Vagina (tissue), 2 donors: ENCODE data around the gene SULT1A4. TPM values are rescaled to one million over a fixed set of nuclear protein-coding genes. Genes with fewer than 3 reads are reported as not detected.
"Not testable (repeated sequence)": the region's sequence is repeated elsewhere in the genome, so short reads cannot be mapped to it uniquely, and the experiment has no call there.

Source experiments
- DNase-seq, 2 donors: peaks; one replicate each; pipeline ENCODE4 v3.0.0-alpha.2; 2017; ENCODE audit errors: extremely low spot score in 2 of 2
- H3K27ac ChIP-seq: fragments of 200-600 bp; sonication (generic); one replicate; pipeline ENCODE4 v1.5.1; 2019
- H3K27me3 ChIP-seq: fragments of 200-600 bp; sonication (generic); one replicate; pipeline ENCODE4 v1.5.1; 2019
- H3K36me3 ChIP-seq, 2 donors: fragments of 200-600 bp; sonication (generic); one replicate each; pipeline ENCODE4 v1.5.1; 2017 to 2019
- H3K4me1 ChIP-seq: fragments of 200-600 bp; sonication (generic); one replicate; pipeline ENCODE4 v1.5.1; 2019
- H3K4me3 ChIP-seq, 2 donors: fragments of 200-600 bp; sonication (generic); 1 replicate in 1 of 2; 2 replicates in 1 of 2; pipeline ENCODE4 v1.5.1; 2016 to 2019
- H3K9me3 ChIP-seq: fragments of 200-600 bp; sonication (generic); one replicate; pipeline ENCODE4 v1.5.1; 2019
- intact Hi-C: fragments of 100-400 bp; cut with DNase I; formaldehyde crosslinking; loops from one replicate; pipeline ENCODE4 v1.15.1; 2023
- total RNA-seq: library from RNA; depleted of rRNA; stranded (reverse); fragments of >200 nt; gene quantifications from one replicate; pipeline ENCODE4 v1.2.3, GENCODE V29; 2016

Gene SULT1A4
- 9.6 TPM for total RNA-seq

DNA sequence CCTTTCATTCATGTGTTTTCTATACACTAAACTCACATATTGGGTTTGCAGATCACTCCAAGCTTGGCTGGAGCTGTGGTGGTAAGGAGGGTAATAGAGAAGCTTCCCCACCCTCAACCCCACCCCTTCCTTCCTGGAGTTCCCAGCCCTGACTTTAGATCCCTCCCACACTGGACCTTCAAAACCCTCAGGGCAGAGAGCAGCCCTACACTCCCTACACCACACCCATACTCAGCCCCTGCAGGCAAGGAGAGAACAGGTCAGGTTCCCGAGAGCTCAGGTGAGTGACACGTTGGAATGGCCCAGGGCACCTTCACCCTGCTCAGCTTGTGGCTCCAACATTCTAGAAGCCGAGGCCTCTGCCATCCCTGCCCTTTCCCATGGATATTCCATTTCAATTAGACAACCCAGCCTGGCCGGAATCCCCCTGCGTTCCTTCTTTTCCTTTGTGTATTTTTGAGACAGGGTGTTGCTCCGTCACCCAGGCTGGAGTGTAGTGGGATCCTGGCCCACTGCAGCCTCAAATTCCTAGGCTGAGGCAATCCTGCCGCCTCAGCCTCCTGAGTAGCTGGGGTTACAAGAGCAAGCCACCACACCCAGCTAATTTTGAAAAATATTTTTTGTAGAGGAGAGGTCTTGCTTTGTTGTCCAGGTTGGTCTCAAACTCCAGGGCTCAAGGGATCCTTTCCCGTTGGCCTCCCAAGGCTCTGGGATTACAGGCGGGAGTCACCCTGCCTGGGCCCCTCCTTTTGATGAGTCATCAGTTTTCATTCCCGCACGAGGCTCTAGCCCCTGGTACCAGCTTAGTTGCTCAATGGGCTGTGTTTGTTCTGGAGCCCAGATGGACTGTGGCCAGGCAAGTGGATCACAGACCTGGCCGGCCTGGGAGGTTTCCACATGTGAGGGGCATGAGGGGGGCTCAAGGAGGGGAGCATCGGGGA, at the start of gene SULT1A4:
Gene SULT1A4 (plus strand): TSS at position 208 of the 941 bp plus-strand sequence. CDS start 1,473 bp downstream, outside the sequence.
- H3K4me1 ChIP-seq, DNase-seq, H3K9me3 ChIP-seq, intact Hi-C loops, H3K4me3 ChIP-seq, H3K27ac ChIP-seq, H3K36me3 ChIP-seq, H3K27me3 ChIP-seq: not testable (repeated sequence)

- H3K9me3 ChIP-seq, H3K4me3 ChIP-seq, DNase-seq, H3K27me3 ChIP-seq, intact Hi-C loops, H3K4me1 ChIP-seq, H3K36me3 ChIP-seq, H3K27ac ChIP-seq: not testable (repeated sequence)
These were observed 36.1 kb upstream of the SULT1A4 start for GRCh38 chr16:29423587-29423986.

DNA sequence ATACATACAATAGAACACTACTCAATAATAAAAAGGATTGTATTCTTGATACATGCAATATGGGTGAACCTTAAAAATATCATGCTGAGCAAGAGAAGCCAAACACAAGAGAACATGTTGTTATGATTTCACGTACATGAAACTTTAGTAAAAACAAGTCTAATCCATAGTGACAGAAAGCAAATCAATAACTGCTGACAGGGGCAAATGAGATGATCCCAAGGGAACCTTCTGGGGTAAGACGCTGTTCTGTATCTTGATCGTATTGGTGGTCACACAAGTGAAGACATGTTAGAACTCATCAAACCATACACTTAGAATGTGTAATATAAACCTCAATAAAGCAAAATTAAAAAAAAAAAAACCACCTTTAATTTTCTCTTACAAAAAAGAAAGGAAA, 34.3 kb upstream of the SULT1A4 start:
- H3K4me3 ChIP-seq, H3K27me3 ChIP-seq, H3K9me3 ChIP-seq, H3K27ac ChIP-seq, DNase-seq, intact Hi-C loops, H3K4me1 ChIP-seq, H3K36me3 ChIP-seq: not testable (repeated sequence)

GRCh38 chr16:29453754-29454153, 6.0 kb upstream of the SULT1A4 start:
- H3K27me3 ChIP-seq, H3K4me3 ChIP-seq, H3K27ac ChIP-seq, H3K4me1 ChIP-seq, H3K36me3 ChIP-seq, DNase-seq, H3K9me3 ChIP-seq, intact Hi-C loops: not testable (repeated sequence)

GRCh38 chr16:29454269-29454668, 5.4 kb upstream of the SULT1A4 start, which contains the start of the genes BOLA2 and SLX1B:
Gene BOLA2 (minus strand): TSS chr16:29454351. CDS start chr16:29454253, 98 bp downstream.
Gene SLX1B (plus strand): TSS chr16:29454533.
- H3K27me3 ChIP-seq, DNase-seq, intact Hi-C loops, H3K36me3 ChIP-seq, H3K4me3 ChIP-seq, H3K4me1 ChIP-seq, H3K27ac ChIP-seq, H3K9me3 ChIP-seq: not testable (repeated sequence)

GRCh38 chr16:29454828-29455227, 4.9 kb upstream of the SULT1A4 start:
- H3K4me1 ChIP-seq, intact Hi-C loops, H3K27me3 ChIP-seq, H3K27ac ChIP-seq, H3K36me3 ChIP-seq, DNase-seq, H3K9me3 ChIP-seq, H3K4me3 ChIP-seq: not testable (repeated sequence)

GRCh38 chr16:29457660-29458059, 2.1 kb upstream of the SULT1A4 start:
- not testable (repeated sequence) for DNase-seq

GRCh38 chr16:29460647-29461030, 926 bp downstream of the SULT1A4 start:
- H3K4me1 ChIP-seq, H3K27ac ChIP-seq, intact Hi-C loops, H3K36me3 ChIP-seq, H3K4me3 ChIP-seq, DNase-seq, H3K9me3 ChIP-seq, H3K27me3 ChIP-seq: not testable (repeated sequence)

More at GRCh38 chr16:29457660-29458059, 2.1 kb upstream of the SULT1A4 start:
- H3K27me3 ChIP-seq, intact Hi-C loops, H3K4me1 ChIP-seq, H3K27ac ChIP-seq, H3K36me3 ChIP-seq, H3K4me3 ChIP-seq, H3K9me3 ChIP-seq: not testable (repeated sequence)

DNA sequence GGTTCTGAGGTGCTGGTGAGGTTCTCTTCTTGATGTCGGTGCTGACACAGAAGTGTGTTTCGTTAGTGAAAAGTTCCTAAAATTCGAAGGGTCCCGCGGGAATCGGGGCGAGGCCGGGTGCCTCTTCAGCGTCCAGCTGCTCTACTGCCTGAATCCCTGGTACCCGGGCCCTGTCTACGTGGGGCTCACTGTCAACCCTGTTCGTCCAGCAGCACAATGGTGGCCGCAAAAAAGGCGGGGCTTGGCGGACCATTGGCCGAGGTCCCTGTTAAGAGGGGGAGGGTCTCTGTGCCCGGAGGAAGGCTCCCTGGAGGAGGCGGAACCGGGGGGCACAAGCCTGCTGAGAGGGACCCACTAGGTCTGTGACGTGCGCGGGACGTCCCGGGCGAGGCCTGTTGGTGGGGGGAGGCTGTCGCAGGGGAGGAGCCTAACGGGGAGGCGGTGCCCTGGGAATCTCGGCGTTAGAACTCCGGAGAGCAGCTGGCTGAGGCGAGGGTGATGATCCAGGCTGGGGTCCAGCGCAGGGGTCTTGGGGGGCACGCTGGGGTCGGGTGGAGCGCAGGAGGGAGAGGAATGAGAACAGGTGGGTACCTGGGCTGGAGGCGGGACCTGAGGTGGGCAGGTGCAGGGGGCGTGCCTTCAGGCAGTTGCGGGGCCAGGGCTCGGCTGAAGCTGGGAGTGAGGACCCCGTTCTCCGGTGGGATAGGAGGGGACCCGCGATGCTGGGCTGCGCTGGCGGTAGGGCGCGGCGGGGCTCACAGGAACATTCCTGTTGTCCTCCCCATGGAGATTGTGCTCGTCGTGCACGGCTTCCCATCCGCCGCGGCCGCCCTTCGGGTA, 6.5 kb downstream of the SULT1A4 start:
- intact Hi-C loops, H3K27me3 ChIP-seq, H3K9me3 ChIP-seq, H3K4me3 ChIP-seq, H3K27ac ChIP-seq, H3K36me3 ChIP-seq, DNase-seq, H3K4me1 ChIP-seq: not testable (repeated sequence)

DNA sequence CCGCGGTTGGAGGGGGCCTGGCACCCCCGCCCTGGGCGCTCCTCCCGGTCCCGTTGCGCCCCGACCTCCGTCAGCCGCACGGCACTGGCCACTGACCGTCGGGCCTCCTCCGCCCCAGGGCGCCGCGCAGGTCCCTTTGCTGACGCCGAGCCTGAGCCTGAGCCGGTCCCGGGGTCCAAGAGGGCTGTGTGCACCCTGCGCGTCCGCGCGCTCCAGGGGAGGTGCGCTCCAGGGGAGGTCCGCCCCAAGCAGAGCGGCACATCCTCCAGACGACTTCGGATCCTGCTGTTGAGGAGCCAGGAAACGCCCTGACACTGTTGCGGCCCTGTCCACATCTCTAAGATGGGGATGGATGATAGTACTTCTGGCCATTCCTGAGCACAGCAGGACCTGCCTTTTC, 7.2 kb downstream of the SULT1A4 start:
- intact Hi-C loops, H3K27ac ChIP-seq, H3K9me3 ChIP-seq, H3K4me3 ChIP-seq, DNase-seq, H3K27me3 ChIP-seq, H3K4me1 ChIP-seq, H3K36me3 ChIP-seq: not testable (repeated sequence)

GRCh38 chr16:29467654-29468366, 8.1 kb downstream of the SULT1A4 start:
- H3K27me3 ChIP-seq, intact Hi-C loops, H3K9me3 ChIP-seq, H3K4me3 ChIP-seq, DNase-seq, H3K36me3 ChIP-seq, H3K4me1 ChIP-seq, H3K27ac ChIP-seq: not testable (repeated sequence)

DNA sequence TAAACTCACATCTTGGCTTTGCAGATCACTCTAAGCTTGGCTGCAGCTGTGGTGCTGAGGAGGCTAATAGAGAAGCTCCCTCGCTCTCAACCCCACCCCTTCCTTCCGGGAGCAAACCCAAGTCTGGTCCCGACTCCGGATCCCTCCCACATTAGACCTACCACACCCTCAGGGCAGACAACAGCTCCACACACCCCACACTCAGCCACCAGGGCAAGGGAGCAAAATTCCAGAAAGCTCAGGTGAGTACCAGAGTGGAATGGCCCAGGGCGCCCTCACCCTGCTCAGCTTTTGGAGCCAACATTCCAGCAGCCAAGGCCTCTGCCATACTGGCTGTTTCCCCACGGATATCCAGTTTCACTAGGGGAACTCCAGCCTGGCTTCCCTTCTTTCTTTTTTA, 9.9 kb downstream of the SULT1A4 start:
- H3K27me3 ChIP-seq, H3K9me3 ChIP-seq, DNase-seq, intact Hi-C loops, H3K4me1 ChIP-seq, H3K36me3 ChIP-seq: not testable (repeated sequence)
- H3K4me3 ChIP-seq, result peak overlapping the region in 1 of 2 donors; percentile 25
- H3K27ac ChIP-seq, result peak overlapping the region; percentile 66

- H3K36me3 ChIP-seq, intact Hi-C loops, H3K27me3 ChIP-seq, DNase-seq, H3K9me3 ChIP-seq, H3K4me3 ChIP-seq, H3K27ac ChIP-seq, H3K4me1 ChIP-seq: not testable (repeated sequence)
These were observed 12.4 kb downstream of the SULT1A4 start for GRCh38 chr16:29472065-29472464.
